GM12801 (cell line): Measurements from ENCODE around the gene AIPL1.

ENCODE experiments used
- CTCF ChIP-seq: IDR thresholded peaks from one replicate; pipeline ENCODE4 v1.5.1; 2011; ENCODE audit warnings: control low read depth; ENCODE audit not compliant: insufficient read length; ENCODE audit errors: extremely low read depth

AIPL1 gene

GRCh38 chr17:6471531-6472465 lies 36.9 kb upstream of the AIPL1 start:
- no peak for TF ChIP-seq CTCF

GRCh38 chr17:6470751-6471521 lies 36.0 kb upstream of the AIPL1 start:
- no peak for TF ChIP-seq CTCF

- no peak for TF ChIP-seq CTCF
Measured at GRCh38 chr17:6470146-6470718, 35.3 kb upstream of the AIPL1 start.

GRCh38 chr17:6468051-6468790 lies 33.3 kb upstream of the AIPL1 start:
- no peak for TF ChIP-seq CTCF

GRCh38 chr17:6467567-6467966 lies 32.6 kb upstream of the AIPL1 start:
- TF ChIP-seq CTCF: no peak

- TF ChIP-seq CTCF: no peak
Measured at GRCh38 chr17:6465206-6466003, 30.5 kb upstream of the AIPL1 start.
